CD4-positive, alpha-beta T cell treated with Interleukin-1 beta for 1 hour (primary cell): ENCODE data around the gene ZRANB2.

Source experiments
- DNase-seq, 2 donors: peaks; one replicate each; pipeline ENCODE4 v3.0.0-alpha.2; 2020 to 2022

ZRANB2 gene

GRCh38 chr1:71080739-71081696 is at the start of gene ZRANB2:
ZRANB2 (minus strand) TSS chr1:71081035; CDS start chr1:71080995, 40 bp downstream.
- DNase-seq: peak; percentile 93 to 94

- no peak for DNase-seq
Observed at GRCh38 chr1:71128060-71128459, 47.2 kb upstream of the ZRANB2 start.

GRCh38 chr1:71118086-71118485 is 37.3 kb upstream of the ZRANB2 start:
- DNase-seq: no peak

GRCh38 chr1:71116729-71117128 is 35.9 kb upstream of the ZRANB2 start:
- no peak for DNase-seq

DNA sequence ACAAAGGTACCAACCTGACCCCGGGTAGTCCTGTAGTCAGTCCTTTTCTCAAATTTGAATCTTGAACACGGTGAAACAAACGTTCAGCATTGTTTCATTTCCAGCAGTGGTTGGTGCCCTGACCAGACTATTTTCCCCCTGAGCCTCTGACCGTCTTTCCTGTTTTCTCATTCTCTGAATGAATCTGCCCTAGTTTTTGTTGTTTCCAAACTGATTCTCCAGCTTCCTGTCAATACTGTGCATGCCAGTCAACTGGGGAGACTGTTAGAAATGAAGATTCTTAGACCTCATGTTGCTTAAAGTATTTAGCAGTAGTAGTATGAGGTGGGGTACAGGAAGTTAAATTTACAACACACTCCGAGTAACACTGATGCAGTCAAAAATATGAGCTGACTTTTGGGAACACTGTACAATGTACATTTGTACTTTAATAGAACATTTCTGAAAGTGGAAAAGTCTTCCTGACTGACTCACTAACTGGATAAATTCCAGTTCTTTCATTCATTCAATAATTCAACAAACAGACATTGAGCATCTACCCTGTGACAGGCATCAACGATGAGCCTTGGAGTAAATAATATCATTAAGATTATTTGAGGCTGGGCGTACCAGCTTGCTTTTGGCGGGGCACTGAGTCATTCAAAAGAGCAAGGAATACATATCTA is 26.0 kb upstream of the ZRANB2 start:
- DNase-seq: no peak

DNA sequence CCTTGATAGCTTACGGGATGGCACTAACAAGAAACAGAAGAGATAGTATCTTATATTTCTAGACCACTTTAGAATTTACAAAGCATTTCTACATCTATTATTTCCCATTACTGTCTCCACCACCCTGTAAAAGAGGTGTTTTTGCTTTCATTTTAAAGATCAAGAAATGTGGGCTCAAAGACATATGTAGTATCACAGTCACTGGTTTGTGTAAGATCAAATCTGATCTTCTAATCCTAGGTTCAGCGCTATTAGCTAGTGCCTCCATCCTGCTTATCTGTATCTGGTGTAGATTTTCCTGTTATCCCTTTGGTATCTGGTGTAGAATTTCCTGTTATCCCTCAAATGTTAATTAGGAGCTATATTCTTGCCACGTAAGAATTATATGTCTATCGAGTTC is 23.6 kb upstream of the ZRANB2 start:
- no peak for DNase-seq

DNA sequence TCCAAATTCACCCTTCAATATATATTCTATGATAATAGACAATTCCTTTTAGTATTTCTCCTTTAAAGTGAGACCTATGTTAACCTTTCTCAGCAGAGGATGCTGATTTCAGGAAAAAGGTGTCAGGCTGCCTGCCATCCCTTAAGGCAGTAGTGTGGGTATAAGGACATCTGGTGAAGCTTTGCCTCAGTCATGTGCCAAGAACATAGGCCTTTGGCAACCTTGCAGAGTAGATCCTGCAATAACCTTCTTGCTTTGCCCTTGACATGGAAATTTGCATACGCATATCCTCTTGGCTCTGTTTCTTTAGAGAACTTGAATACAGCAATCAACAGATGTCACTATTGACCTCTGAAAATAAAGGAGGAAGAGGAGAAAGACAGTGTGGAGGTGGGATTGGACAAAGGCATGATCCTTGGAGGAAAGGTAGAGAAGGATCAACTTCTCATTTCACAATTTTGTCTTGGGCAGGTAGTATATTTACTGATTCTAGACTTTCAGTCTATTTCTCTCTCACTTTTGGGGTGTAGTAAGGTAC is 21.1 kb upstream of the ZRANB2 start:
- no peak for DNase-seq

DNA sequence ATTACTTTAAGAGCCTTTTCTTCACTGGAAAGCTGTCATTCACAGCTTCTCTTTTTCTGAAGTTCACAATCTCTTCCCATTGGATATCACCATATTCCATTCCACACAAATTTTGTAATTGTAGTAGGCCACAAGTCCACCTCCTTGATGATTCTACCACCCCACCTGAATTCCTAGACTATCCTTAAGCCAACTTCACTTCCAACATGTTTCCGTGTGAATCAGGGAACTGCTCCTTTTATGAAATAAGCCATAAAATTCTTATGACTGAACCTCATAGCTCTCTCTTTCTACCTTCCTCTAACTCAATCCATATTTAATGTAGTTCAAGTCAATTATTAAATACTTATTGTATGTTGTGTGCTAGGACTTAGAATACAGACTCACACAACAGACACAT is 16.6 kb upstream of the ZRANB2 start:
- DNase-seq: no peak

GRCh38 chr1:71094913-71095312 is 14.1 kb upstream of the ZRANB2 start:
- no peak for DNase-seq

DNA sequence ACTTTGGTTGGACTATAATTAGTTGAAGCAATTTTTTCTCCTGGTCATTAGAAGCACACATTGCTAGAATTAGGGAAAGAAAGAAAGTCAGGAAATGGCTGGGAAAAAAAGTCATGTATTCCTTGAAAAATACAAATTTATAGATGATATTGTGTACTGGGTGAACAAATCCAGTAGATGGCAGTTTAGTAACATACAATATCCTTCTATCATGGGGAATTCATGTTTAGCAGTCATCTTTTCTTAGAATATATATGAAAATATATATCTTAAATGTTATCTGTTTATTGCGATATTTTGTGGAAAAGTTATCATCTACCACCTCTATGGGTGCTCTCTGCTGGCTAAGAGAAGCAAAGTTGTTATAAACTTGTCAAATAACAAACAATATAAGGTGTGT is 13.1 kb upstream of the ZRANB2 start:
- DNase-seq: no peak

- no peak for DNase-seq
Observed at GRCh38 chr1:71089536-71090270, 8.9 kb upstream of the ZRANB2 start.

DNA sequence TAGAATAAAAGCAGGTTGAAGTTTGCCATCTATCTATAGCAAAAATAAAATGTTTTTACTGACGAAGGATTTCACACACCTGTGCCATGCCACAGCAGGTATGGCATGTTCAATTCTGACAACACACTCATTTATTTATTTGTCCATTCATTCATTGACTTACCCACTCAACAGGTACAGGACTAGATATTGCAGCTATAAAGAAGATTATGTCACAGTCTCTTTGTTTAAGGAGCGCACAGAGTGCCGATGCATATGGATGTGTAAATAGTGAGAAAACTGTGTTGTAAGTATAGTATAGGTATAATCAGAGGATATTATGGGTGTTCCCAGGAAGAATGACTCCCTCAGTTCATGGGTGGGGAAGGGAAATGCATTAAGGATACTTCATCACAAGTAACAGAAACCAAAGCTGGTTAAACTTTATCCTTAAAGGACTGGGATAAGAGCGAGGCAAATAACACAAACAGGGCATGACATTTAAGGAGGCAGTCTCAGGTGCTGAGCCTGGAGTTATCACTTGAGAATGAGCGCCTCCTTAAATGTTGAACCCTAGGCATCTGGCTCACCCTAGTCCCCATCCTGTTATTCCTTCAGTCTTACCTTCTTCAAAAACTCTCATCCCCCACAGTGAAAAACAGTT is 7.9 kb upstream of the ZRANB2 start:
- no peak for DNase-seq

- DNase-seq: no peak
Observed at GRCh38 chr1:71087713-71088112, 6.9 kb upstream of the ZRANB2 start.

DNA sequence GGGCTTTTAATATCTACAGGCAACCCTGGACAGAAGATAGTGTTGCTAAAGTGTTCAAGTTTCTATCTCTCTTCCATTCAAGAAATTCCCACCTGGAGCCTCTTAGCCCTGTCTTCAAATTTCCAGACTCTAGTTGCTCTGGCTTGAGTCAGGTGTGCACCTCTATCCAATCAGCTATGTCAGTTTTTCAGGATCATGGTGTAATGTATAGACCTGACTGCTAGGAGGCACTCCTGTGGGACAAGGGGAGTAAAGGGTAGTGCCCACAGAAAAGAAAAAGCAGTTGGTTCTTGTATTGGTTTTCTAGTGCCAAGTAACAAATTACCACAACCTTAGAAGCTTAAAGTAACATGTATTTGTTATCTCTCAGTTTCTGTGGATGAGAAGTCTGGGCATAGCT is 6.2 kb upstream of the ZRANB2 start:
- DNase-seq: no peak

DNA sequence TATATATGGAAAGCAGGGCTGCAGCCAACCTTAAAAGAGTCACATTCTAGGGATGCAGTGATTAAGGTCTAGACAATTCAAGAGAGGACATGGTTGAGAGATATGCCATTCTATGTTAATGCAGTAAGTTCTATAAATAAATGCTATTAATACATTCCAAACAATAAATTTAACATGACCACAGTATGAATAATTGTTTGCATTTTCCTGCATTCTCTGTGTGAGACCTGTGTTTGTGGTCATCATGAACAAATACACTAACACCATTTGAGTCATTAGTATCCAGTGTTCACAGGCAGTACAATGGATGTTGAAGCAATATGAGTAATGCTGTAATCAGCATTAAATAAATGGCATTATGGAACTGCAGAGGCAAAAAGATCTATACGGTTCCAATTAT is 5.5 kb upstream of the ZRANB2 start:
- DNase-seq: no peak

- DNase-seq: no peak
Observed at GRCh38 chr1:71083271-71083670, 2.4 kb upstream of the ZRANB2 start.

GRCh38 chr1:71081697-71082080 is 854 bp upstream of the ZRANB2 start:
- no peak for DNase-seq

DNA sequence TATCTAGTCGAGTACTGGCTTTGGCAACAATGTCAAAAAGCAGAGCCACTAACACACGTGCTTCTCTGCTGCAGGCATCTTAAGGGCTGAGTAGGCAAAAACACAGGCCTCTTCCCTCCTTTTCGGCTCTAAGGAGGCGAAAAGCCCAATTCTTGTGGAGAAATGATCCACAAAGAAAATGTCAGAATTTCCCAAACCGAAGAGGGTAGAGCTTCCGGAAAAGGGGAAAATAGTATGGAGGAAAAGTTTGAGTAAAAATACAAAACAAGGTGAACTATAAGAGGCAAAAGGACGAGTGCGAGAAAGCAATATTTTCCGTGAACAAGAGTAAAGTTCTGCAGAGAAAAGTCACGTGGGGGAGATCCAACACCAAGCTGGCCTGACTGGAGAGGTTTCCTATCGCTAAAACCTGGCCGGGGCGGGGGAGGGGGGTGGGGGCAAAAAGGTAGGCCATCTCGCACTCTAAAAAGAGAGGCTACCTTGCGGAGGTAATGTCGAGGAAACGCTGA is 551 bp downstream of the ZRANB2 start:
- peak in 1 of 2 donors; percentile 7 for DNase-seq

DNA sequence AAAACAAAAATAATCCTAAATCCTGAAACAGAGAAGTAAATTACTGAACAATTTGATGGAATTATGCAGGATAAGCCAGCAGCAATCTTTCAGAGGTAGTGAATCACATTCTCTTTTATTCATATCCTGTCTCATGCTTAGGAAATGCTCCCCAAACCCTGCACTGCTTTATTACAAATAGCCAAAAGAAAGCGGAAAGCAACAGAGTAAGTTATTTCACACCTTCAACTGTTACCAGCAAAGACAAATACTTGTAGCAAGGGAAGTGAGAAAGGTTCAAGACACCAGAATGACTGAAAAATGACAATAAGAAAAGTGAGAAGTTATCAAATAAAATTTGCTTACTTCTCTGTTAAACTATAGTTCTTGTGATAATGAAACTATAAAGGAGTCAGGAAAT is 6.2 kb downstream of the ZRANB2 start:
- no peak for DNase-seq

- DNase-seq: no peak
Observed at GRCh38 chr1:71072273-71072672, 8.6 kb downstream of the ZRANB2 start.

- no peak for DNase-seq
Observed at GRCh38 chr1:71071720-71072119, 9.1 kb downstream of the ZRANB2 start.
